GM06990 (cell line): ENCODE results near the gene GDPD3.

ENCODE experiments used
- DNase-seq: peaks from one replicate; pipeline ENCODE4 v3.0.0-alpha.2; 2011; ENCODE audit not compliant: insufficient read length; ENCODE audit errors: extremely low read depth
- H3K27me3 ChIP-seq: replicated peaks from 2 replicates; pipeline ENCODE4 v1.6.0; 2011; ENCODE audit warnings: low read length; ENCODE audit not compliant: control insufficient read depth, insufficient read depth
- H3K36me3 ChIP-seq: 2 replicates; pipeline ENCODE4 v1.5.1; 2011; ENCODE audit warnings: low read length; ENCODE audit not compliant: control insufficient read depth, insufficient read depth
- H3K4me3 ChIP-seq: replicated peaks from 2 replicates; pipeline ENCODE4 v1.5.1; 2011; ENCODE audit warnings: low read depth, mild to moderate bottlenecking, control low read depth, low read length
- CTCF ChIP-seq: IDR thresholded peaks from 2 replicates; pipeline ENCODE4 v1.5.1; 2011; ENCODE audit warnings: low read length, control low read depth, mild to moderate bottlenecking, inconsistent platforms; ENCODE audit not compliant: insufficient read depth, poor library complexity, severe bottlenecking

GDPD3 gene

GRCh38 chr16:30096862-30097563, 16.3 kb downstream of the GDPD3 start:
- no peaks in the 10 kb centered on the region for H3K27me3 ChIP-seq
- H3K36me3 ChIP-seq, result peaks cover 1% of the 10 kb centered on the region; the same call in 1 of the 2 replicates
- no peak for DNase-seq
- no peak for TF ChIP-seq CTCF
- H3K4me3 ChIP-seq, result no peak overlapping the region

- peak; percentile 96 for DNase-seq
- H3K27me3 ChIP-seq, result no peaks in the 10 kb centered on the region
- TF ChIP-seq CTCF, result no peak
- H3K4me3 ChIP-seq, result peak within 1 kb of the TSS; percentile 74
- peaks cover 1% of the 10 kb centered on the region; the same call in 1 of the 2 replicates for H3K36me3 ChIP-seq
These were observed 17.1 kb downstream of the GDPD3 start, which contains the start of gene YPEL3 for GRCh38 chr16:30096105-30096861. TSS of gene YPEL3 (minus strand) at chr16:30096213. CDS start at chr16:30095482, 731 bp downstream.

DNA sequence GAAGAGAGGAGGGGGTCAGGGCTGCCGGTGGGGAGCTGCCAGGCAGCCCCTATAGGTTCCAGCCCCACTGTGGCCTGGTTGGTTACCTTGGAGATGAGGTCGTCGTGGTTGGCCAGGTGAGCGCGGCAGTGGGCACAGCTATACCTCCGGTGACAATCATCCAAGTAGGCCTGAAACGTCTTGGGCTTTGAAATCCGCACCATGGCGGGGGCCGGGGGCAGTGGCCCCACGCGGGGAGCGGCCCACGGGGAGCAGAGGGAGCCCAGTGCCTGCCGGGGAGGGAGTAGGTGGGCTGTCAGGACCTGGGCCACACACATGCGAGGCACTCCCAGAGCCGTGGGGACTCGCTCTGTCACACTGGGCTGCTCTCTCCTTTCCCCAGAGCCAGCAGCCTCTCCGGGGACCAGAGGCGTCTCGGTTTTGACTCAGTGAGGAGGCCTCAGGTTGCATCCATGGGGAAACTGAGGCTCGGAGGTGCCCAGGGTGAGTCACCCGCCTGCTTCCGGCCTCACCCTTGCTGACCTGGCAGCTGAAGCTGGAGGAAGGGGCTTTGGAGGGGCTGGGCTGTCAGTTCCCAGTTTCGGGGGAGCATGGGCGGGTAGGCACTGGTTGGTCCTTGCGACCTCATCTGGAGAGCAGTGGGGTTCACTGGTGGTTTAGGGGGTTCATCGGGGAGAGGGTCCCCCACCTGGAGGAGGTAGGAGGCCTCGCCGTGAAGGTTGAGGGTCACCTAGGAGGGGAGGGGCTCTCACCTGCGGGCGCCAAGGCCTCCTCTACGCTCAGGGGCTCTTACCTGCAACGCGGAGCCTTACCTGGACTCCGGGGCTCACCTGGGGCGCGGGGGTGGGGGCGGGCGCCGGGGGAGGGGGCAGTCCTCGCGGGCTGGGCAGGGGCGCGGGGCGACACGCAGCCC, 17.9 kb downstream of the GDPD3 start:
- no peak for TF ChIP-seq CTCF
- DNase-seq, result no peak
- H3K36me3 ChIP-seq, result peaks cover 1% of the 10 kb centered on the region; the same call in 1 of the 2 replicates
- no peaks in the 10 kb centered on the region for H3K27me3 ChIP-seq
- H3K4me3 ChIP-seq, result peak overlapping the region; percentile 74

GRCh38 chr16:30094541-30095165, 18.7 kb downstream of the GDPD3 start:
- no peak for TF ChIP-seq CTCF
- DNase-seq, result no peak
- Histone ChIP-seq H3K4me3 (peak overlapping the region; percentile 74), H3K36me3 (peaks cover 1% of the 10 kb centered on the region; the same call in 1 of the 2 replicates), H3K27me3 (no peaks in the 10 kb centered on the region)

DNA sequence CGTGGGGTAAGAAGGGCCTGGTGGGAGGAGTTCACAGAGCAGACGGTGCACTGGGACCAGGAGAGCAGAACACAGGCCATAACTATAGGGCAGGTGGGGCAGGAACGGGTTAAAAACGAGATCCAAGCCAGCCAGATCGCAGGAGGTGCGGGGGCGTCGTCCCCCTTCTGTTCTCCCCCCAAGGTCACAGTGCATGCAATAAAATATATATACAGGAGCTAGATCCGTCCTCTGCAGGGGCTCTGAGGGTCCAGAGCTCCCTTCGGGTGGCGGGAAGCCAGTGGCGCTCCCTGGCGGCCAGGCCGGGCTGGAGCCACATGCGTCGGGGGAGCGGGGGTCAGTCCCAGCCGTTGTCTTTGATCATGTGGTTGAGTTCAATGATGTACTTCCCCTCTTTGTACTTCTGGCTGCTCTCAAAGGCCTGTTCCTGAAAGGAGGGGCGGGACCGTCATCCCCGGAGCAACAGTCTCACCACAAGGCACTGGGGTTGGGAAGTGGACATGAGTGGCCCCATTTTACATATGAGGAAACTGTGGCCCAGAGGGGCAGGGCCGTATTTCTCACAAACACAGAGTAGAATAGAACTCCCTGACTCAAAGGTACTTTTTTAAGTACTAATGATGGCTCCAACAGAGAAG, 20.8 kb downstream of the GDPD3 start:
- Histone ChIP-seq H3K27me3 (no peaks in the 10 kb centered on the region), H3K36me3 (peaks cover 1% of the 10 kb centered on the region; the same call in 1 of the 2 replicates), H3K4me3 (peak overlapping the region; percentile 59)
- peak; percentile 97 for TF ChIP-seq CTCF
- peak; percentile 93 for DNase-seq
